HUES64 (cell line): Measurements from ENCODE around the gene MYH14.

ENCODE experiments used
- H3K27ac ChIP-seq: 2 replicates; pipeline ENCODE4 v1.7.0; 2013; ENCODE audit warnings: low read depth, low read length, inconsistent platforms
- H3K27me3 ChIP-seq: 2 replicates; pipeline ENCODE4 v1.6.1; 2013; ENCODE audit warnings: mild to moderate bottlenecking, low read length; ENCODE audit not compliant: insufficient read depth
- H3K36me3 ChIP-seq: 2 replicates; pipeline ENCODE4 v1.6.1; 2013; ENCODE audit warnings: mild to moderate bottlenecking, low read length; ENCODE audit not compliant: insufficient read depth
- H3K4me1 ChIP-seq: 2 replicates; pipeline ENCODE4 v1.6.1; 2013; ENCODE audit warnings: mild to moderate bottlenecking, low read length, moderate library complexity; ENCODE audit not compliant: insufficient read depth
- H3K4me3 ChIP-seq: 2 replicates; pipeline ENCODE4 v1.5.1; 2013; ENCODE audit warnings: mild to moderate bottlenecking, low read length, moderate library complexity
- H3K9ac ChIP-seq: 2 replicates; pipeline ENCODE4 v1.6.1; 2013; ENCODE audit warnings: mild to moderate bottlenecking, low read depth, low read length
- H3K9me3 ChIP-seq: 2 replicates; pipeline ENCODE4 v1.6.1; 2013; ENCODE audit warnings: low read depth, low read length; ENCODE audit not compliant: insufficient read depth
- WGBS: fragments of 150-250, 120-280 bp; methylation state at CpG from one replicate; pipeline ENCODE4 v1.1.7; 2013; ENCODE audit warnings: missing lambda C conversion rate; 5-methylcytosine and 5-hydroxymethylcytosine counted together

Gene MYH14

GRCh38 chr19:50263176-50263575 is 59.8 kb downstream of the MYH14 start:
- H3K27me3 ChIP-seq: no peaks in the 10 kb centered on the region
- no peaks in the 10 kb centered on the region for H3K4me1 ChIP-seq
- peaks cover 13% of the 10 kb centered on the region for H3K9me3 ChIP-seq
- H3K36me3 ChIP-seq: no peaks in the 10 kb centered on the region
- no peak overlapping the region for H3K9ac ChIP-seq
- no peak overlapping the region for H3K27ac ChIP-seq
- H3K4me3 ChIP-seq: no peak overlapping the region
- 93% methylated on average over 8 of the region's 8 CpGs for WGBS

DNA sequence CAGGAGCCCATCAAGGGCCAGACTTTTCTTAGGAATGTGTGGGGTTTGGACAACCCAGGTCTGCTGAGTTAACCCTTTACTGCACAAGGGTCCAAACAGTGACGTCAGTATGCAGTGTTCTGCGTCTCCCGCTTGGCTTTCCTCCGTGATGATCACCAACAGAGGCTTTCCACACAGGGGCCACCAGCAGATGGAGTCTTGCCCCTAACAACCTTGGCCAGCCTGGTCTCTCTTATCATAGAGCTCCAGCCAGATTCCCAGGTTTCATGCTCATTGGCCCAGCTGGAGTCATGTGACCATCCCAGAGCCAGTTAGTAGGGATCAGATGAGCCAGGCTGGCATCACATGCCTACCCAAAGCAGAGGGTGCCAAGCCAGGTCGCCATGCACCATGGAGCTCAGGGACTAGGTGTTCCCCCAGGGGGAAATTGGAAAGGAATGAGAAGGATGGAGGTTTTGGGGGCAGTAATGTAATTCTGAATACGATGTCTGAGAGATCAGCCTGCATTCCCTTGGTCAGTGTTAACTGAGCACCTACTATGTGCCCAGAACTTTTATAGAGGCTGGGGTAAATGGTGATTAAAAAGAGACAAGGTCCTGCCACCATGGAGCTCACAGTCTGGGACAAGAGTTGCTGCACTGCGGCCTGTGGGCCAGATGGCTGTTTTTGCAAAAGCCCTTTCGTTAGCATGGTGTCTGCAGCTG is 61.2 kb downstream of the MYH14 start:
- 0 out of 2 replicates have a peak, but pooled peaks cover 6% of the 10 kb centered on the region for H3K36me3 ChIP-seq
- 79% methylated on average over 8 of the region's 8 CpGs for WGBS
- no peak overlapping the region for H3K4me3 ChIP-seq
- H3K27me3 ChIP-seq: no peaks in the 10 kb centered on the region
- H3K9me3 ChIP-seq: peaks cover 22% of the 10 kb centered on the region
- H3K27ac ChIP-seq: no peak overlapping the region
- H3K4me1 ChIP-seq: no peaks in the 10 kb centered on the region
- H3K9ac ChIP-seq: no peak overlapping the region

- Histone ChIP-seq H3K27ac (no peak overlapping the region), H3K4me3 (no peak overlapping the region), H3K9ac (no peak overlapping the region), H3K9me3 (peaks cover 26% of the 10 kb centered on the region), H3K27me3 (no peaks in the 10 kb centered on the region), H3K4me1 (no peaks in the 10 kb centered on the region), H3K36me3 (0 out of 2 replicates have a peak, but pooled peaks cover 6% of the 10 kb centered on the region)
- 94% methylated on average over 8 of the region's 8 CpGs for WGBS
Observed at GRCh38 chr19:50266041-50266440, 62.6 kb downstream of the MYH14 start.

- H3K36me3 ChIP-seq: 0 out of 2 replicates have a peak, but pooled peaks cover 6% of the 10 kb centered on the region
- no peaks in the 10 kb centered on the region for H3K4me1 ChIP-seq
- peaks cover 34% of the 10 kb centered on the region for H3K9me3 ChIP-seq
- H3K27ac ChIP-seq: no peak overlapping the region
- H3K4me3 ChIP-seq: no peak overlapping the region
- no peak overlapping the region for H3K9ac ChIP-seq
- H3K27me3 ChIP-seq: no peaks in the 10 kb centered on the region
- WGBS: 56% methylated on average over 20 of the region's 20 CpGs
Observed at GRCh38 chr19:50266896-50267295, 63.5 kb downstream of the MYH14 start.

- Histone ChIP-seq H3K27ac (no peak overlapping the region), H3K36me3 (0 out of 2 replicates have a peak, but pooled peaks cover 6% of the 10 kb centered on the region), H3K9me3 (peaks cover 39% of the 10 kb centered on the region), H3K27me3 (no peaks in the 10 kb centered on the region), H3K9ac (no peak overlapping the region), H3K4me3 (no peak overlapping the region), H3K4me1 (no peaks in the 10 kb centered on the region)
- WGBS: 94% methylated on average over 13 of the region's 13 CpGs
Observed at GRCh38 chr19:50268041-50268440, 64.6 kb downstream of the MYH14 start.

- Histone ChIP-seq H3K9ac (no peak overlapping the region), H3K4me3 (no peak overlapping the region), H3K36me3 (0 out of 2 replicates have a peak, but pooled peaks cover 6% of the 10 kb centered on the region), H3K4me1 (no peaks in the 10 kb centered on the region), H3K27ac (no peak overlapping the region), H3K9me3 (peaks cover 39% of the 10 kb centered on the region), H3K27me3 (no peaks in the 10 kb centered on the region)
- WGBS: 94% methylated on average over 5 of the region's 5 CpGs
Observed at GRCh38 chr19:50268501-50268900, 65.1 kb downstream of the MYH14 start.

DNA sequence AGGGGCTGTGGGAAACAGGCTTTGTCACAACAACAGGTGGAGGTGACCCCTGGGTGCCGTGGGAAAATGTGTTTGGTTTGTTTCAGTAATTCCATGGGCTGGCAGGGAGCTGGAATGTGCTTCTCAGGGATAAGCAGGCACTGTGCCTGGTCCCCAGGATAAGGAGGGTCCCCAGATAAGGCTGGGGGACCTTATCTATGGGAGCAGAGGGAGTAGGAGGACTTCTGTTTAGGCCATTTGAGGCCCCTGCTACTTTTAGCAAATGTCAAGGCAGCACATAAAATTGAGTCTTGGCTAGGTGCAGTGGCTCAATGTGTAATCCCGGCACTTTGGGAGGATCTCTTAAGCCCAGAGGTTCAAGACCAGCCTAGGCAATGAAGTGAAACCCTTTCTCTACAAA is 66.2 kb downstream of the MYH14 start:
- H3K9me3 ChIP-seq: peaks cover 35% of the 10 kb centered on the region
- H3K27ac ChIP-seq: no peak overlapping the region
- H3K36me3 ChIP-seq: 0 out of 2 replicates have a peak, but pooled peaks cover 6% of the 10 kb centered on the region
- H3K27me3 ChIP-seq: no peaks in the 10 kb centered on the region
- WGBS: 79% methylated on average over 2 of the region's 2 CpGs
- H3K9ac ChIP-seq: no peak overlapping the region
- H3K4me1 ChIP-seq: no peaks in the 10 kb centered on the region
- no peak overlapping the region for H3K4me3 ChIP-seq

DNA sequence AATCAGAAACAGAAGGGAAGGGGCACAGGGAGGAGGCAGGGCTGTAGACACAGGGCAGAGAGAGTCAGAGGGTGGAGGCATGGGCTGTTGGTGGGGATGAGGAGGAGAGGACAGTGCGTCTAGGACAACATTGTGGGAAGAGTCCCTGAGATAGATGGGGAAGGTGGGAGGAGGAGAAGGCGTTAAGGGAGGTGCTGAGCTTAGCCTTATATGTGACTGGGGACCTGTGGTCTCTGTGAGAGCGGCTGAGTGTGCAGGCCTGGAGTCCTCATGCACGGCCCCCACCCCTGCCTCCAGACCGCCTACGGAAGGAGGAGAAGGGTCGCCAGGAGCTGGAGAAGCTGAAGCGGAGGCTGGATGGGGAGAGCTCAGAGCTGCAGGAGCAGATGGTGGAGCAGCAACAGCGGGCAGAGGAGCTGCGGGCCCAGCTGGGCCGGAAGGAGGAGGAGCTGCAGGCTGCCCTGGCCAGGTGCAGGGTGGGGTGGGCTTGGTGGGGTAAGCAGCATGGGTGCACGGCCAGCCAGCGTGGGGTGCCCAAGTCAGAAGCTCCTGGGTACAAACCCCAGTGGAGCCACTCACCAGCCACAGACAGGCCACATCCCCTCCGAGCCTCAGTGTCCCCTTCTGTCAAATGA is 69.0 kb downstream of the MYH14 start:
- Histone ChIP-seq H3K27ac (no peak overlapping the region), H3K36me3 (0 out of 2 replicates have a peak, but pooled peaks cover 6% of the 10 kb centered on the region), H3K9ac (no peak overlapping the region), H3K4me3 (no peak overlapping the region), H3K4me1 (no peaks in the 10 kb centered on the region), H3K9me3 (peaks cover 35% of the 10 kb centered on the region), H3K27me3 (no peaks in the 10 kb centered on the region)
- 92% methylated on average over 14 of the region's 14 CpGs for WGBS

GRCh38 chr19:50273821-50274220 is 70.4 kb downstream of the MYH14 start:
- Histone ChIP-seq H3K36me3 (no peaks in the 10 kb centered on the region), H3K9ac (no peak overlapping the region), H3K27me3 (no peaks in the 10 kb centered on the region), H3K4me3 (no peak overlapping the region), H3K4me1 (no peaks in the 10 kb centered on the region), H3K9me3 (peaks cover 24% of the 10 kb centered on the region), H3K27ac (no peak overlapping the region)
- WGBS: 92% methylated on average over 5 of the region's 7 CpGs

DNA sequence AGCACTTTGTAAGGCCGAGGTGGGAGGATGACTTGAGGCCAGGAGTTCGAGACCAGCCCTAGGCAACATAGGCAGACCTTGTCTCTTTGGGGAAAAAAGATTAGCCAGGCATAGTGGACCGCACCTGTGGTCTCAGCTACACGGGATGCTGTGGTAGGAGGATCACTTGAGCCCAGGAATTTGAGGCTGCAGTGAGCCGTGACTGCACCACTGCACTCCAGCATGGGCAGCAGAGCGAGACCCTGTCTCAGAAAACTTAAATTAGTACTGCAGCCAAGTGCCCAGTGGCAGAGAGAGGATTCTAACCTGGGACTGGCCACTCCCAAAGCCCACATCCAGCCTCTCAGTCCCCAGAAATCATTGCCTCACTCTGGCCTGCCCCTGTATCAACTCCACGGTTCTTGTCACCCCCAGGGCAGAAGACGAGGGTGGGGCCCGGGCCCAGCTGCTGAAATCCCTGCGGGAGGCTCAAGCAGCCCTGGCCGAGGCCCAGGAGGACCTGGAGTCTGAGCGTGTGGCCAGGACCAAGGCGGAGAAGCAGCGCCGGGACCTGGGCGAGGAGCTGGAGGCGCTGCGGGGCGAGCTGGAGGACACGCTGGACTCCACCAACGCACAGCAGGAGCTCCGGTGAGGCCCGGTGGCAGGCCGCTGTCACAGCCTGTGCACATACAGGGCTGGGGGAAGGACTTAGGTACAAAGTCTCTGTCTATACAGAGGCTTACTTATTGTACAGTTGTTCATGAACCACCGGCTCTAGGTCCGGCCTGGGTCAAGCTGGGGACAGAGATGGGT is 72.4 kb downstream of the MYH14 start:
- WGBS: 84% methylated on average over 26 of the region's 26 CpGs
- H3K27me3 ChIP-seq: no peaks in the 10 kb centered on the region

More for the DNA sequence above, 72.4 kb downstream of the MYH14 start:
- H3K4me3 ChIP-seq: no peak overlapping the region
- no peaks in the 10 kb centered on the region for H3K4me1 ChIP-seq
- no peaks in the 10 kb centered on the region for H3K36me3 ChIP-seq
- no peak overlapping the region for H3K9ac ChIP-seq
- H3K9me3 ChIP-seq: peaks cover 29% of the 10 kb centered on the region
- H3K27ac ChIP-seq: no peak overlapping the region
